Amniotic epithelial cell (primary cell): ENCODE results near the gene ZSCAN25.
"Not testable (repeated sequence)": the region's sequence is repeated elsewhere in the genome, so short reads cannot be mapped to it uniquely, and the experiment has no call there.

Experiments used
- DNase-seq: peaks from one replicate; pipeline ENCODE4 v3.0.0-alpha.2; 2010; ENCODE audit warnings: low read depth

ZSCAN25 gene

GRCh38 chr7:99616359-99617191 is at the start of gene ZSCAN25:
TSS of gene ZSCAN25 (plus strand) at chr7:99616946. CDS start at chr7:99619607, 2,661 bp downstream.
- peak; percentile 92 for DNase-seq

- not testable (repeated sequence) for DNase-seq
These were observed 48.0 kb upstream of the ZSCAN25 start for GRCh38 chr7:99568770-99569169.

GRCh38 chr7:99571768-99572167 is 45.0 kb upstream of the ZSCAN25 start:
- no peak for DNase-seq

- DNase-seq: no peak
These were observed 43.5 kb upstream of the ZSCAN25 start for GRCh38 chr7:99573257-99573656.

- no peak for DNase-seq
These were observed 40.5 kb upstream of the ZSCAN25 start for GRCh38 chr7:99576251-99576650.

GRCh38 chr7:99579281-99579955 is 37.3 kb upstream of the ZSCAN25 start:
- no peak for DNase-seq

GRCh38 chr7:99579956-99580777 is 36.6 kb upstream of the ZSCAN25 start:
- DNase-seq: no peak

GRCh38 chr7:99580778-99581332 is 35.9 kb upstream of the ZSCAN25 start:
- not testable (repeated sequence) for DNase-seq

GRCh38 chr7:99588868-99589267 is 27.9 kb upstream of the ZSCAN25 start:
- no peak for DNase-seq

- no peak for DNase-seq
These were observed 21.6 kb upstream of the ZSCAN25 start for GRCh38 chr7:99594948-99595745.

- DNase-seq: no peak
These were observed 20.3 kb upstream of the ZSCAN25 start for GRCh38 chr7:99596408-99596955.

GRCh38 chr7:99597762-99598501 is 18.8 kb upstream of the ZSCAN25 start, which contains the start of gene TMEM225B:
TSS of gene TMEM225B (plus strand) at chr7:99598267. CDS start at chr7:99604389, 6,122 bp downstream.
- DNase-seq: no peak

GRCh38 chr7:99599836-99600235 is 16.9 kb upstream of the ZSCAN25 start:
- no peak for DNase-seq

GRCh38 chr7:99601656-99602310 is 15.0 kb upstream of the ZSCAN25 start:
- DNase-seq: no peak

GRCh38 chr7:99605527-99605926 is 11.2 kb upstream of the ZSCAN25 start:
- no peak for DNase-seq

GRCh38 chr7:99606531-99606930 is 10.2 kb upstream of the ZSCAN25 start:
- DNase-seq: no peak

- DNase-seq: no peak
These were observed 9.2 kb upstream of the ZSCAN25 start for GRCh38 chr7:99607548-99607947.

GRCh38 chr7:99614495-99614894 is 2.3 kb upstream of the ZSCAN25 start:
- DNase-seq: peak; percentile 8

- DNase-seq: no peak
These were observed 772 bp upstream of the ZSCAN25 start for GRCh38 chr7:99615989-99616358.
